Suprapubic skin (tissue), 4 donors: ENCODE data around the gene EDAR.

Source experiments
- CTCF ChIP-seq, 2 donors: fragments of 200-600 bp in 1 of 2; fragments of 450-650 bp in 1 of 2; sonication (generic) in 1 of 2; IDR thresholded peaks; one replicate each; pipeline ENCODE4 v1.5.1; 2016 to 2019; ENCODE audit warnings: antibody characterized with exemption in 2 of 2, mild to moderate bottlenecking in 1 of 2, moderate library complexity in 1 of 2
- EP300 ChIP-seq: sonication (generic); formaldehyde crosslinking; IDR thresholded peaks from one replicate; pipeline ENCODE4 v1.6.1; 2017; ENCODE audit warnings: antibody characterized with exemption
- POLR2A ChIP-seq, 2 donors: fragments of 450-650 bp; IDR thresholded peaks; one replicate each; pipeline ENCODE4 v1.6.1; 2017; ENCODE audit warnings: antibody characterized with exemption in 2 of 2, mild to moderate bottlenecking in 2 of 2, moderate library complexity in 2 of 2
- POLR2AphosphoS5 ChIP-seq, 3 donors: sonication (generic); formaldehyde crosslinking; IDR thresholded peaks; one replicate each; pipeline ENCODE4 v1.6.1; 2017; ENCODE audit warnings: antibody characterized with exemption in 3 of 3

- TF ChIP-seq POLR2AphosphoS5 (IDR thresholded peaks at IDR 0.05) = no peak
- TF ChIP-seq CTCF (IDR thresholded peaks at IDR 0.05) = no peak
- TF ChIP-seq POLR2A (IDR thresholded peaks at IDR 0.05) = no peak
- TF ChIP-seq EP300 = no peak
Measured at GRCh38 chr2:108933691-108934117, 55.3 kb downstream of the EDAR start.
